MG63 (cell line): ENCODE data around the gene ERC2. TPM values are rescaled to one million over a fixed set of nuclear protein-coding genes. Genes with fewer than 3 reads are reported as not detected.
A peak's percentile ranks its signal among the peaks of the same experiment; 100 is the strongest.

Experiments used
- DNase-seq: peaks from one replicate; pipeline ENCODE4 v3.0.0-alpha.2; 2020
- H3K27me3 ChIP-seq: fragments of 250-450 bp; sonication (Bioruptor Pico); 2 replicates; pipeline ENCODE4 v1.5.1; 2020; ENCODE audit warnings: mild to moderate bottlenecking, moderate library complexity
- H3K36me3 ChIP-seq: fragments of 250-450 bp; sonication (Bioruptor Pico); 2 replicates; pipeline ENCODE4 v1.5.1; 2020; ENCODE audit warnings: mild to moderate bottlenecking, moderate library complexity
- H3K4me3 ChIP-seq: fragments of 250-450 bp; sonication (Bioruptor Pico); 2 replicates; pipeline ENCODE4 v1.5.1; 2020; ENCODE audit warnings: mild to moderate bottlenecking, moderate library complexity
- H3K9me3 ChIP-seq: fragments of 250-450 bp; sonication (Bioruptor Pico); 2 replicates; pipeline ENCODE4 v1.5.1; 2020; ENCODE audit warnings: mild to moderate bottlenecking, moderate library complexity
- total RNA-seq: library from RNA; depleted of rRNA; stranded (reverse); fragments of >200 nt; shearing (Covaris generic); gene quantifications from 2 replicates; pipeline ENCODE4 v1.2.3, GENCODE V29; 2014; ENCODE audit warnings: low replicate concordance

Gene ERC2
- total RNA-seq, 1 experiment from 2014 or later = not detected

GRCh38 chr3:55567615-55568014, 900.7 kb downstream of the ERC2 start:
- no peak for DNase-seq
- Histone ChIP-seq H3K9me3 (no peaks in the 10 kb centered on the region), H3K27me3 (no peaks in the 10 kb centered on the region), H3K36me3 (no peaks in the 10 kb centered on the region), H3K4me3 (no peak overlapping the region)

GRCh38 chr3:55567121-55567520, 901.1 kb downstream of the ERC2 start:
- no peak for DNase-seq
- Histone ChIP-seq H3K27me3 (no peaks in the 10 kb centered on the region), H3K4me3 (no peak overlapping the region), H3K36me3 (no peaks in the 10 kb centered on the region), H3K9me3 (no peaks in the 10 kb centered on the region)

GRCh38 chr3:55565521-55565920, 902.7 kb downstream of the ERC2 start:
- DNase-seq = peak; percentile 40
- H3K9me3 ChIP-seq = no peaks in the 10 kb centered on the region
- no peak overlapping the region for H3K4me3 ChIP-seq
- H3K27me3 ChIP-seq = no peaks in the 10 kb centered on the region
- H3K36me3 ChIP-seq = no peaks in the 10 kb centered on the region

- no peak for DNase-seq
- no peaks in the 10 kb centered on the region for H3K9me3 ChIP-seq
- no peak overlapping the region for H3K4me3 ChIP-seq
- no peaks in the 10 kb centered on the region for H3K27me3 ChIP-seq
- no peaks in the 10 kb centered on the region for H3K36me3 ChIP-seq
Observed at GRCh38 chr3:55564726-55565125, 903.5 kb downstream of the ERC2 start.

GRCh38 chr3:55562700-55563099, 905.6 kb downstream of the ERC2 start:
- Histone ChIP-seq H3K36me3 (no peaks in the 10 kb centered on the region), H3K4me3 (no peak overlapping the region), H3K9me3 (no peaks in the 10 kb centered on the region), H3K27me3 (no peaks in the 10 kb centered on the region)
- no peak for DNase-seq

GRCh38 chr3:55559500-55560423, 908.5 kb downstream of the ERC2 start:
- H3K27me3 ChIP-seq = no peaks in the 10 kb centered on the region
- H3K4me3 ChIP-seq = no peak overlapping the region
- H3K36me3 ChIP-seq = no peaks in the 10 kb centered on the region
- H3K9me3 ChIP-seq = no peaks in the 10 kb centered on the region
- DNase-seq = no peak

GRCh38 chr3:55558316-55558715, 910.0 kb downstream of the ERC2 start:
- Histone ChIP-seq H3K36me3 (no peaks in the 10 kb centered on the region), H3K9me3 (no peaks in the 10 kb centered on the region), H3K4me3 (no peak overlapping the region), H3K27me3 (no peaks in the 10 kb centered on the region)
- no peak for DNase-seq

- no peak for DNase-seq
- H3K4me3 ChIP-seq = no peak overlapping the region
- no peaks in the 10 kb centered on the region for H3K9me3 ChIP-seq
- no peaks in the 10 kb centered on the region for H3K36me3 ChIP-seq
- no peaks in the 10 kb centered on the region for H3K27me3 ChIP-seq
Observed at GRCh38 chr3:55557549-55557948, 910.7 kb downstream of the ERC2 start.

- no peak for DNase-seq
Observed at GRCh38 chr3:55556619-55557537, 911.4 kb downstream of the ERC2 start.

GRCh38 chr3:55555873-55556618, 912.2 kb downstream of the ERC2 start:
- no peak for DNase-seq
- no peaks in the 10 kb centered on the region for H3K27me3 ChIP-seq
- no peaks in the 10 kb centered on the region for H3K9me3 ChIP-seq
- no peaks in the 10 kb centered on the region for H3K36me3 ChIP-seq
- H3K4me3 ChIP-seq = no peak overlapping the region

More at GRCh38 chr3:55556619-55557537, 911.4 kb downstream of the ERC2 start:
- Histone ChIP-seq H3K9me3 (no peaks in the 10 kb centered on the region), H3K36me3 (no peaks in the 10 kb centered on the region), H3K4me3 (no peak overlapping the region), H3K27me3 (no peaks in the 10 kb centered on the region)

GRCh38 chr3:55554634-55555425, 913.4 kb downstream of the ERC2 start:
- H3K36me3 ChIP-seq = no peaks in the 10 kb centered on the region
- H3K9me3 ChIP-seq = no peaks in the 10 kb centered on the region
- H3K4me3 ChIP-seq = no peak overlapping the region
- H3K27me3 ChIP-seq = no peaks in the 10 kb centered on the region
- no peak for DNase-seq

GRCh38 chr3:55551644-55552043, 916.6 kb downstream of the ERC2 start:
- H3K9me3 ChIP-seq = no peaks in the 10 kb centered on the region
- no peaks in the 10 kb centered on the region for H3K36me3 ChIP-seq
- DNase-seq = no peak
- no peaks in the 10 kb centered on the region for H3K27me3 ChIP-seq
- no peak overlapping the region for H3K4me3 ChIP-seq

GRCh38 chr3:55549177-55549576, 919.1 kb downstream of the ERC2 start:
- no peaks in the 10 kb centered on the region for H3K27me3 ChIP-seq
- DNase-seq = no peak
- no peak overlapping the region for H3K4me3 ChIP-seq

GRCh38 chr3:55546866-55547669, 921.2 kb downstream of the ERC2 start:
- Histone ChIP-seq H3K9me3 (no peaks in the 10 kb centered on the region), H3K4me3 (no peak overlapping the region), H3K27me3 (no peaks in the 10 kb centered on the region), H3K36me3 (no peaks in the 10 kb centered on the region)
- DNase-seq = no peak

More at GRCh38 chr3:55549177-55549576, 919.1 kb downstream of the ERC2 start:
- H3K36me3 ChIP-seq = no peaks in the 10 kb centered on the region
- no peaks in the 10 kb centered on the region for H3K9me3 ChIP-seq

- Histone ChIP-seq H3K4me3 (no peak overlapping the region), H3K9me3 (no peaks in the 10 kb centered on the region), H3K27me3 (no peaks in the 10 kb centered on the region), H3K36me3 (no peaks in the 10 kb centered on the region)
- no peak for DNase-seq
Observed at GRCh38 chr3:55545995-55546394, 922.3 kb downstream of the ERC2 start.
